CD4-positive, alpha-beta T cell (primary cell): ENCODE results near the gene SLC17A9. TPM values are rescaled to one million over a fixed set of nuclear protein-coding genes. Genes with fewer than 3 reads are reported as not detected.

ENCODE experiments used
- ATAC-seq: fragments of 200-7000 bp; cut with Tn5 transposase; one replicate; pipeline ENCODE4 v1.10.0; 2022; ENCODE audit warnings: mild to moderate bottlenecking; ENCODE audit not compliant: poor library complexity
- CTCF ChIA-PET: fragments of 350-600 bp; sonication (Branson Sonifier 250); formaldehyde crosslinking; loops from one replicate; lab custom pipeline; 2021; ENCODE audit warnings: antibody characterized with exemption, inconsistent platforms; lab: Charles Lee
- POLR2A ChIA-PET: fragments of 350-600 bp; sonication (Branson Sonifier 250); formaldehyde crosslinking; loops from one replicate; lab custom pipeline; 2021; ENCODE audit warnings: antibody characterized with exemption, inconsistent platforms; lab: Charles Lee
- DNase-seq, 14 experiments: peaks; one replicate each; pipeline ENCODE4 v3.0.0-alpha.2; 2013 to 2020; ENCODE audit warnings: mixed read lengths in 2 of 14
- H3K27ac ChIP-seq, 2 donors: one replicate each; pipeline versions ENCODE4 v1.5.1 to v1.7.0; 2013; ENCODE audit warnings: low read length in 2 of 2, low read depth in 1 of 2, mild to moderate bottlenecking in 1 of 2
- H3K27me3 ChIP-seq, 2 experiments: 1 replicate in 1 of 2; 2 replicates in 1 of 2; pipeline versions ENCODE4 v1.6.1 to v1.7.0; 2013; ENCODE audit warnings: low read length in 2 of 2, control low read depth in 1 of 2, mild to moderate bottlenecking in 1 of 2, moderate library complexity in 1 of 2; ENCODE audit not compliant: insufficient read depth in 2 of 2, control insufficient read depth in 1 of 2
- H3K36me3 ChIP-seq: one replicate; pipeline ENCODE4 v1.6.1; 2013; ENCODE audit warnings: low read length, control low read depth; ENCODE audit not compliant: insufficient read depth
- H3K4me1 ChIP-seq: one replicate; pipeline ENCODE4 v1.6.1; 2013; ENCODE audit warnings: low read length, control low read depth; ENCODE audit not compliant: insufficient read depth
- H3K4me3 ChIP-seq: one replicate; pipeline ENCODE4 v1.5.1; 2013; ENCODE audit warnings: mild to moderate bottlenecking, low read length, moderate library complexity
- H3K9me3 ChIP-seq, 2 experiments: 1 replicate in 1 of 2; 2 replicates in 1 of 2; pipeline versions ENCODE4 v1.6.1 to v1.7.0; 2013; ENCODE audit warnings: low read length in 2 of 2, mild to moderate bottlenecking in 2 of 2, control low read depth in 1 of 2, moderate library complexity in 1 of 2; ENCODE audit not compliant: control insufficient read depth in 1 of 2, insufficient read depth in 1 of 2
- H3K27ac Mint-ChIP-seq: one replicate; pipeline ENCODE4 v1.8.0; 2020; ENCODE audit warnings: mixed read lengths
- H3K27me3 Mint-ChIP-seq: one replicate; pipeline ENCODE4 v1.8.0; 2021; ENCODE audit warnings: mixed read lengths
- H3K36me3 Mint-ChIP-seq: one replicate; pipeline ENCODE4 v1.8.0; 2021; ENCODE audit warnings: low read depth, mixed read lengths
- H3K4me1 Mint-ChIP-seq: one replicate; pipeline ENCODE4 v1.8.0; 2021; ENCODE audit warnings: low read depth, mixed read lengths
- H3K4me3 Mint-ChIP-seq: one replicate; pipeline ENCODE4 v1.8.0; 2020; ENCODE audit warnings: mild to moderate bottlenecking, mixed read lengths
- H3K9me3 Mint-ChIP-seq: one replicate; pipeline ENCODE4 v1.8.0; 2020; ENCODE audit warnings: mixed read lengths
- CTCF ChIP-seq: fragments of 200-600 bp; IDR thresholded peaks from one replicate; pipeline ENCODE4 v1.8.0; 2022; ENCODE audit warnings: antibody characterized with exemption, mild to moderate bottlenecking
- intact Hi-C, 2 experiments: fragments of 100-400 bp; cut with DNase I in 1 of 2; cut with micrococcal nuclease in 1 of 2; formaldehyde crosslinking; loops; one replicate each; pipeline versions ENCODE4 v1.15.1 to v1.9.0; 2023 to 2025; cut with DNase I, micrococcal nuclease
- total RNA-seq, 174 experiments: library from RNA in 2 of 174; stranded (reverse) in 2 of 174; gene quantifications; one replicate each; pipeline ENCODE4 v1.2.3 and lab custom pipeline; 2021 to 2026

The SLC17A9 gene
- total RNA-seq, 2 experiments from 2014 or later = 3.5 to 5.5 TPM

DNA sequence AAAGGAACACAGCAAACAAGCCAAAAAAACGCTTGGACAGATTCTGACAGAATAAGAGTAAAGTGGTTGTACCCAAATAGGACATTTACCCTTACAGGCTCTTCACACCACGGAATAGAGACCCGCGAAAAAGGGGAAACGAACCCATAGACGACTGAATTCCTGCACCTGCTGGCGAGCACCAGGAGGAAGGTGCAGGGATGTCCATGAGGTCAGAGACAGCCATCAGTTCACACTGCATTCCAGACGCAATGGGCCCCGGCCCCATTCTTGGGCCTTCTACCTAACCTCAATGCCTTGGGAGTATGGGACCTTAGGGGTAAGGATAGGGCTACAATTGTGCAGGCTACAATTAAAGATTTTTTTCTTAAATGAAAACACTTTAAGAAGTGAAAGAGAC is 21.0 kb upstream of the SLC17A9 start:
- Histone ChIP-seq H3K36me3 (peaks cover 21% of the 10 kb centered on the region), H3K27ac (no peak overlapping the region), H3K27me3 (no peaks in the 10 kb centered on the region), H3K4me1 (peaks cover 70% of the 10 kb centered on the region), H3K9me3 (no peaks in the 10 kb centered on the region), H3K4me3 (no peak overlapping the region)
- DNase-seq = no peak
- peak overlapping the region; percentile 84 for H3K27ac Mint-ChIP-seq
- intact Hi-C loops = loop anchor here in 1 of 2 experiments (10.0 kb wide), 1 partner anchor 283 kb away; the partner anchor contains the start of gene YTHDF1
- H3K4me1 Mint-ChIP-seq = peaks cover 47% of the 10 kb centered on the region
- no peaks in the 10 kb centered on the region for H3K9me3 Mint-ChIP-seq
- H3K4me3 Mint-ChIP-seq = peak overlapping the region; percentile 98
- no peak for ATAC-seq
- ChIA-PET POLR2A (interaction anchor here (1.3 kb wide), 1 partner anchor 23 kb away, joined by 3 read pairs; no protein-coding TSS in a partner anchor), CTCF (no interaction called here)
- peaks cover 20% of the 10 kb centered on the region for H3K36me3 Mint-ChIP-seq
- no peak for TF ChIP-seq CTCF
- H3K27me3 Mint-ChIP-seq = no peaks in the 10 kb centered on the region

- DNase-seq (no peak), ATAC-seq (no peak)
- CTCF ChIA-PET = interaction anchor here (1.1 to 3.4 kb wide), 3 partner anchors 13 to 38 kb away, joined by 3 to 11 read pairs (median 3); no protein-coding TSS in a partner anchor
- peaks cover 21% of the 10 kb centered on the region for H3K36me3 ChIP-seq
- intact Hi-C loops = loop anchor here in 1 of 2 experiments (10.0 kb wide), 1 partner anchor 281 kb away; the partner anchor contains the start of gene YTHDF1
- TF ChIP-seq CTCF = no peak
- POLR2A ChIA-PET = no interaction called here
- peaks cover 41% of the 10 kb centered on the region for H3K4me1 Mint-ChIP-seq
- H3K4me3 Mint-ChIP-seq = no peak overlapping the region
- H3K9me3 ChIP-seq = no peaks in the 10 kb centered on the region
- no peaks in the 10 kb centered on the region for H3K27me3 Mint-ChIP-seq
- no peaks in the 10 kb centered on the region for H3K9me3 Mint-ChIP-seq
- H3K27ac Mint-ChIP-seq = no peak overlapping the region
- no peaks in the 10 kb centered on the region for H3K27me3 ChIP-seq
- H3K4me3 ChIP-seq = no peak overlapping the region
- no peak overlapping the region for H3K27ac ChIP-seq
- peaks cover 63% of the 10 kb centered on the region for H3K4me1 ChIP-seq
- peaks cover 27% of the 10 kb centered on the region for H3K36me3 Mint-ChIP-seq
Observed at GRCh38 chr20:62933966-62934365, 18.5 kb upstream of the SLC17A9 start.

GRCh38 chr20:62935204-62935967 is 17.1 kb upstream of the SLC17A9 start:
- H3K27ac ChIP-seq = no peak overlapping the region
- intact Hi-C loops = loop anchor here (5.0 to 10.0 kb wide), 4 partner anchors 33 to 528 kb away; partner anchors contain the start of genes ARFGAP1 (in 1 of the 2), CABLES2 (in 1 of the 2) and YTHDF1 (in 1 of the 2)
- Mint-ChIP-seq H3K4me3 (no peak overlapping the region), H3K9me3 (no peaks in the 10 kb centered on the region), H3K27me3 (no peaks in the 10 kb centered on the region), H3K27ac (no peak overlapping the region), H3K4me1 (peaks cover 38% of the 10 kb centered on the region), H3K36me3 (peaks cover 34% of the 10 kb centered on the region)
- ATAC-seq = no peak
- no peak for DNase-seq
- no peak overlapping the region for H3K4me3 ChIP-seq
- peaks cover 21% of the 10 kb centered on the region for H3K36me3 ChIP-seq
- POLR2A ChIA-PET = interaction anchor here (1.0 to 5.1 kb wide), 3 partner anchors 8 to 36 kb away, joined by 3 to 69 read pairs (median 3); partner anchors contain the start of gene DIDO1
- no peaks in the 10 kb centered on the region for H3K27me3 ChIP-seq
- CTCF ChIA-PET = interaction anchor here (1.5 to 3.4 kb wide), 3 partner anchors 15 to 39 kb away, joined by 3 to 11 read pairs (median 5); no protein-coding TSS in a partner anchor
- no peaks in the 10 kb centered on the region for H3K9me3 ChIP-seq
- peaks cover 64% of the 10 kb centered on the region for H3K4me1 ChIP-seq
- TF ChIP-seq CTCF = no peak
